ENCODE data around the gene RSBN1. TPM values are rescaled to one million over a fixed set of nuclear protein-coding genes. Genes with fewer than 3 reads are reported as not detected.

RSBN1 gene
- total RNA-seq: 10 to 100 TPM; 20.2 to 25.4 (median 22.6) TPM

DNA sequence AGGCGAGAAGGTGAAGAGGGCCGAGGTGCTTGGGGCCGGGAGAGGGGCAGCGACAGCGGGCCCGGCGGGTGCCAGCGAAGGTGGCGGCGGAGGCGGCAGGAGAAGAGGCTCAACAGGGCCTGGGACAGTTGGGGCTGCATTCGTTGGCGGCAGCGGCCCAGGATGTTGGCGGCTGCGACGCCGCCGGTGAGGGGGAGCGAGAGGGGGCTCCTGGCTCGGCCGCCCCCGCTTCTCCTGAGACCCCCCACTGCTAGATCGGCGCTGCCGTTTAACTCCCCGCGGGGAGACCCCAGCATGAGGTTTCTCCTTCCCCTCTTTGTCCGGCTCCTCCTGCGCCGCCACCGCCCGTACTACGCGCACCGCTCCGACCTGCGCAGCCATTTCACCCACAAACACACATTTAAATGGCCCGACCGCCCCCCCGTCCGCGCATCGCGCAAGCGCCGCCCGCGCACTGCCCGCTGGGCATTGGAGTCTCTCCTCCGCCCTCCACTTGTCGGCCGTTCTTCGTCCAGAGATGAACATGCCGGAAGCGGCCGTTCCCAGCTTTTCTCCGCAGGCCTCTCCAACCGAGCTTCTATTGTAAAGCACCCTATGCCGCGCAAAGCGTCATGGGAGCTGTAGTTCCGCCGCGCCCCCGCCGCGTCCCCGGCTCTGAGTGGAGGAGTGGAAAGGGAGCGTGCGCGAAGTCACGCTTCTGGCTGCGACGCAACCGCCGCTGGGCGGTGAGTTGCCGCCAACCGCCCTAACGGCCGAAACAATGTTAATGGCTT lies at the start of gene RSBN1:
TSS of gene RSBN1 (minus strand) at position 589 of the 773 bp plus-strand sequence. CDS start at position 525, 64 bp downstream.
- ATAC-seq: peak; percentile 99
- TF ChIP-seq EP300 (IDR thresholded peaks at IDR 0.05): no peak
- TF ChIP-seq, protein P1, sequence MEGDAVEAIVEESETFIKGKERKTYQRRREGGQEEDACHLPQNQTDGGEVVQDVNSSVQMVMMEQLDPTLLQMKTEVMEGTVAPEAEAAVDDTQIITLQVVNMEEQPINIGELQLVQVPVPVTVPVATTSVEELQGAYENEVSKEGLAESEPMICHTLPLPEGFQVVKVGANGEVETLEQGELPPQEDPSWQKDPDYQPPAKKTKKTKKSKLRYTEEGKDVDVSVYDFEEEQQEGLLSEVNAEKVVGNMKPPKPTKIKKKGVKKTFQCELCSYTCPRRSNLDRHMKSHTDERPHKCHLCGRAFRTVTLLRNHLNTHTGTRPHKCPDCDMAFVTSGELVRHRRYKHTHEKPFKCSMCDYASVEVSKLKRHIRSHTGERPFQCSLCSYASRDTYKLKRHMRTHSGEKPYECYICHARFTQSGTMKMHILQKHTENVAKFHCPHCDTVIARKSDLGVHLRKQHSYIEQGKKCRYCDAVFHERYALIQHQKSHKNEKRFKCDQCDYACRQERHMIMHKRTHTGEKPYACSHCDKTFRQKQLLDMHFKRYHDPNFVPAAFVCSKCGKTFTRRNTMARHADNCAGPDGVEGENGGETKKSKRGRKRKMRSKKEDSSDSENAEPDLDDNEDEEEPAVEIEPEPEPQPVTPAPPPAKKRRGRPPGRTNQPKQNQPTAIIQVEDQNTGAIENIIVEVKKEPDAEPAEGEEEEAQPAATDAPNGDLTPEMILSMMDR (IDR thresholded peaks at IDR 0.05): peak in 2 of 4 experiments; percentile 13 to 37
- peak; percentile 71 for TF ChIP-seq POLR2AphosphoS5 (IDR thresholded peaks at IDR 0.05)
- TF ChIP-seq POLR2A (IDR thresholded peaks at IDR 0.05): peak; percentile 80 to 81

DNA sequence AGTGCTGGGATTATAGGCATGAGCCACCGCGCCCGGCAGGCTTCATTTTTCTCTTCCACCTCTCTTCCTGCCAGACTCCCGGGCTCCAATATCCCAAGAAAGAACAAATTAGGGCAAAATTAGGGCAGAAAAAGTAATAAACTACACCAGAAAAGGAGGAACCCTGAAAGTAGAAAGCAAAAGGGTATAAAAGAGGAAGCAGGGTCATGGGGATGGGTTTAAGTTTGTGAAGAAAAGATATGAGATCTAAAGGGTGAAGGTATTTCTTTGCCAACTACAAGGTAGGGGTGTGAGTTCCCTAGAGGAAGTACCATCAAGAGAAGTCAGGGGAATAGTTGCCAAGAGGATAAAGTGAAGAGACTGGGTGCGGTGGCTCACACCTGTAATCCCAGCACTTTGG lies 49.4 kb upstream of the RSBN1 start:
- TF ChIP-seq, protein P1 (IDR thresholded peaks at IDR 0.05): no peak
- TF ChIP-seq POLR2A (IDR thresholded peaks at IDR 0.05) (no peak), EP300 (IDR thresholded peaks at IDR 0.05) (no peak), POLR2AphosphoS5 (IDR thresholded peaks at IDR 0.05) (no peak)
- ATAC-seq: no peak

More for the DNA sequence above, at the start of gene RSBN1:
- Histone ChIP-seq H3K27ac (peak within 1 kb of the TSS; percentile 87 to 98 (median 94)), H3K4me3 (peak within 1 kb of the TSS; percentile 68 to 90), H3K9me3 (no peaks in the 10 kb centered on the region), H3K4me1 (peaks cover 0 to 38% (median 5%) of the 10 kb centered on the region in 3 donors), H3K36me3 (no peaks in the 10 kb centered on the region), H3K27me3 (no peaks in the 10 kb centered on the region)
- 0% methylated on average over 11 to 20 of the region's 82 CpGs for WGBS, 2 donors (ENCODE audit: low coverage in 1 of 2)

DNA sequence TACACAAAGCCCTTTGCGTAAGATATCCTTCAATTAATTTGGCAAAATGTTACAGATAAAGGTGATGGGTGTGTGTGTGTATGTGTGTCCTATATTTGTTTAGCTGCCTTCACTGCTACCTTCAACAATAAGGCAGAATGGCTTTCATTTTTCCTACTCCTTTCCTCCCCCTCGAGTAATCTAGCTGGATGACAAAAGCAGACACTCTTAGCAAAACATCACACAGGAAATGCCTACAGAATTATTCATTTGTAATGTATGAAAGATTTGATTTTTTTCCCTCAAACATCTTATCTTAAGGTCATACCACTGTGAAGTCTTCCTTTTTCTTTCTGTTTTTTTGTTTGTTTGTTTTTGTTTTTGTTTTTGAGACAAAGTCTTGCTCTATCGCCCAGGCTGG lies 48.6 kb upstream of the RSBN1 start:
- no peak for ATAC-seq

More for the DNA sequence above, 49.4 kb upstream of the RSBN1 start:
- H3K27me3 ChIP-seq: no peaks in the 10 kb centered on the region
- H3K27ac ChIP-seq: no peak overlapping the region
- 89 to 100% methylated on average over 1 of the region's 5 CpGs for WGBS, 2 donors (ENCODE audit: low coverage in 1 of 2)
- H3K36me3 ChIP-seq: no peaks in the 10 kb centered on the region
- no peaks in the 10 kb centered on the region for H3K4me1 ChIP-seq
- H3K9me3 ChIP-seq: no peaks in the 10 kb centered on the region
- no peak overlapping the region for H3K4me3 ChIP-seq

DNA sequence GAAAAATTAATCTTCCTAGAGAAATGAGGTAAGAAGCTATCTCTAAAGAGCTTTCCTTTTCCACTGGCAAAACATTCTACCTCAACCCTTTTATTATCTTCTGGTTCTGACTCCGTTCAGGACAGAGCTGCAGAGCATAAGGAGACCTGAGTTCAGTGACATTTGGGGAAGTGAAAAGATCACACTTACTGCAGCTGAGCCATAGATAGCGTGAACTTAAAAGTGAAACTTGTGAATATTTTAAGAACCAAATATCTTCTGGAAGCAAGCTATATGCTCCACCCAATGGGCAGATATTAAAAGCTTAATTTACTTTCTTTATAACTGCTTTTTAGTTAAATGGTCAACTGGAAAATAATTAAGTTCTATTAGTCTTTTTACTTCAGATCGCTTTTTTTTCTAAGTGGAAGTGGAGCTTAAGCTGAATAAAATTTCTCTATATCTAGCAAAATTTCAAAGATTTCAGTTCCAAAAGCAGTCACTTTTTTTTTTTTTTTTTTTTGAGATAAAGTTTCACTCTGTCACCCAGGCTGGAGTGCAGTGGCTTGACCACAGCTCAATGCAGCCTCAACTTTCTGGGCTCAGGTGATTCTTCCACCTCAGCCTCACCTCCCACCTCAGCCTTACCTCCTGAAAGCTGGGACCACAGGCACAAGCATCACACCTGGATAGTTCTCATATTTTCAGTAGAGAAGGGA lies 47.4 kb upstream of the RSBN1 start:
- TF ChIP-seq, protein P1 (IDR thresholded peaks at IDR 0.05): no peak
- no peak for TF ChIP-seq POLR2A (IDR thresholded peaks at IDR 0.05)
- TF ChIP-seq POLR2AphosphoS5 (IDR thresholded peaks at IDR 0.05): no peak
- no peak for TF ChIP-seq EP300 (IDR thresholded peaks at IDR 0.05)
- H3K36me3 ChIP-seq: no peaks in the 10 kb centered on the region
- H3K4me3 ChIP-seq: no peak overlapping the region
- no peaks in the 10 kb centered on the region for H3K27me3 ChIP-seq
- H3K9me3 ChIP-seq: no peaks in the 10 kb centered on the region
- no peak overlapping the region for H3K27ac ChIP-seq
- no peaks in the 10 kb centered on the region for H3K4me1 ChIP-seq
- ATAC-seq: no peak
- WGBS, 2 donors (ENCODE audit: low coverage in 1 of 2): 44 to 81% methylated on average over 2 to 3 of the region's 3 CpGs

More for the DNA sequence above, 48.6 kb upstream of the RSBN1 start:
- H3K4me1 ChIP-seq: no peaks in the 10 kb centered on the region
- H3K36me3 ChIP-seq: no peaks in the 10 kb centered on the region
- H3K27me3 ChIP-seq: no peaks in the 10 kb centered on the region
- no peak overlapping the region for H3K4me3 ChIP-seq
- TF ChIP-seq EP300 (IDR thresholded peaks at IDR 0.05): no peak
- H3K27ac ChIP-seq: no peak overlapping the region
- WGBS, 2 donors (ENCODE audit: low coverage in 1 of 2): 47 to 48% methylated on average over 3 of the region's 3 CpGs
- H3K9me3 ChIP-seq: no peaks in the 10 kb centered on the region

DNA sequence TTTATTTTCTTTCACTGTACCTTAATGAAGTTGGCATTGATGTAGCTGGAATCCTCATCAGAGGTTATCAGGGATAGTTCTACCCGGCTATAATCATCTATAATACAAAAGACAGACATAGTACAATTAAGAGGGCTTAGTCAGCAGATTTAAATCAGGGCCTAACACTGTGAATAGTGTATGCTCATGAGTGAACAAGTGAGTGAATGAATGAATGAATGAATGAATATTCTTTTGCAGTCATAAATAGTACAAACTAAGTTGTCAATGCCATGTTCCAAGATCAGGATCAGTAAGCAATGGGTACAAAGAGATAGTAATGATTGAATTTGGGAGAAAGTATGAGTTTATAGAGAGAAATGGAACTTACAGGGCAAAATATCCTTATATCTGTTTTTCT lies 46.7 kb upstream of the RSBN1 start:
- Histone ChIP-seq H3K27ac (no peak overlapping the region), H3K4me3 (no peak overlapping the region), H3K27me3 (no peaks in the 10 kb centered on the region), H3K36me3 (no peaks in the 10 kb centered on the region), H3K9me3 (no peaks in the 10 kb centered on the region), H3K4me1 (no peaks in the 10 kb centered on the region)
- ATAC-seq: no peak
- WGBS, 2 donors (ENCODE audit: low coverage in 1 of 2): 100% methylated on average over 1 of the region's 1 CpG
- no peak for TF ChIP-seq POLR2AphosphoS5 (IDR thresholded peaks at IDR 0.05)
- no peak for TF ChIP-seq POLR2A (IDR thresholded peaks at IDR 0.05)
- no peak for TF ChIP-seq EP300 (IDR thresholded peaks at IDR 0.05)
- TF ChIP-seq, protein P1 (IDR thresholded peaks at IDR 0.05): no peak

All from gastroesophageal sphincter (tissue), 4 donors.